OCI-LY7 (cell line): ENCODE results near the gene E2F8. TPM values are rescaled to one million over a fixed set of nuclear protein-coding genes. Genes with fewer than 3 reads are reported as not detected.

Experiments used
- BruUV-seq: library from RNA; stranded (reverse); fragments of 400-500 nt; replicated peaks from 2 replicates; lab custom pipeline; 2021; lab: Mats Ljungman, UMichigan
- CTCF ChIA-PET: fragments of 300-600 bp; sonication (Branson Sonifier 250); formaldehyde crosslinking; loops from one replicate; lab custom pipeline; 2022; ENCODE audit warnings: antibody characterized with exemption; ENCODE audit not compliant: unreplicated experiment; lab: Charles Lee
- POLR2A ChIA-PET: fragments of 300-600 bp; sonication (Branson Sonifier 250); formaldehyde crosslinking; loops from one replicate; lab custom pipeline; 2022; ENCODE audit warnings: antibody characterized with exemption; lab: Charles Lee
- DNase-seq: peaks from one replicate; pipeline ENCODE4 v3.0.0-alpha.2; 2015; ENCODE audit warnings: low spot score
- H2AFZ ChIP-seq: fragments of 200-600 bp; sonication (generic), shearing (Covaris generic); 2 replicates; pipeline ENCODE4 v1.6.1; 2014; ENCODE audit warnings: mild to moderate bottlenecking, antibody characterized with exemption, low read length, moderate library complexity
- H3K27ac ChIP-seq: fragments of 200-600 bp; sonication (generic); 2 replicates; pipeline ENCODE4 v1.5.1; 2014; ENCODE audit warnings: mixed run types, low read depth, mild to moderate bottlenecking, moderate library complexity, low read length, inconsistent platforms; ENCODE audit not compliant: poor library complexity, severe bottlenecking
- H3K36me3 ChIP-seq: fragments of 200-600 bp; sonication (generic); 2 replicates; pipeline ENCODE4 v1.6.1; 2014; ENCODE audit warnings: mild to moderate bottlenecking, antibody characterized with exemption, low read length, moderate library complexity, mixed read lengths; ENCODE audit not compliant: insufficient read depth
- H3K4me1 ChIP-seq: fragments of 200-600 bp; sonication (generic); 2 replicates; pipeline ENCODE4 v1.5.1; 2014; ENCODE audit warnings: mild to moderate bottlenecking, low read length; ENCODE audit not compliant: insufficient read depth, poor library complexity, severe bottlenecking
- H3K4me2 ChIP-seq: fragments of 200-600 bp; sonication (generic); 2 replicates; pipeline ENCODE4 v1.6.1; 2014; ENCODE audit warnings: mild to moderate bottlenecking, low read length
- H3K4me3 ChIP-seq: fragments of 200-600 bp; sonication (generic); 2 replicates; pipeline ENCODE4 v1.5.1; 2014; ENCODE audit warnings: mild to moderate bottlenecking, low read depth, low read length; ENCODE audit not compliant: poor library complexity, severe bottlenecking
- H3K79me2 ChIP-seq: fragments of 200-600 bp; sonication (generic); 2 replicates; pipeline ENCODE4 v1.6.1; 2016; ENCODE audit warnings: low read depth, mild to moderate bottlenecking, low read length, moderate library complexity, mixed read lengths; ENCODE audit not compliant: insufficient read depth
- H3K9me2 ChIP-seq: fragments of 200-600 bp; sonication (generic); 2 replicates; pipeline ENCODE4 v1.6.1; 2016; ENCODE audit warnings: mild to moderate bottlenecking, low read length, mixed read lengths; ENCODE audit not compliant: insufficient read depth
- H3K9me3 ChIP-seq: fragments of 200-600 bp; sonication (generic); 2 replicates; pipeline ENCODE4 v1.6.1; 2014; ENCODE audit warnings: mild to moderate bottlenecking, mixed run types, low read length, mixed read lengths
- H4K20me1 ChIP-seq: fragments of 200-600 bp; sonication (generic); 2 replicates; pipeline ENCODE4 v1.6.1; 2014; ENCODE audit warnings: mild to moderate bottlenecking, antibody characterized with exemption, low read length, moderate library complexity, mixed read lengths; ENCODE audit not compliant: insufficient read depth
- CTCF ChIP-seq: fragments of 200-600 bp; sonication (generic); conservative IDR thresholded peaks from 2 replicates; pipeline ENCODE4 v1.5.1; 2014; ENCODE audit warnings: mild to moderate bottlenecking, antibody characterized with exemption, low read length, moderate library complexity, mixed read lengths
- EZH2phosphoT487 ChIP-seq: fragments of 200-600 bp; sonication (generic); IDR thresholded peaks from 2 replicates; pipeline ENCODE4 v1.6.1; 2018; ENCODE audit warnings: low read depth, borderline replicate concordance, mild to moderate bottlenecking, mixed run types, antibody characterized with exemption, low read length, moderate library complexity, mixed read lengths
- intact Hi-C: fragments of 100-400 bp; cut with micrococcal nuclease; formaldehyde crosslinking; loops from one replicate; pipeline ENCODE4 v1.10.0; 2022; ENCODE audit not compliant: unreplicated experiment
- total RNA-seq, 2 experiments: library from RNA; depleted of rRNA in 1 of 2; stranded (reverse); fragments of >200 nt in 1 of 2; shearing (Covaris generic) in 1 of 2; gene quantifications; 2 replicates each; pipeline ENCODE4 v1.2.3, GENCODE V29; 2014 to 2022

The E2F8 gene
- total RNA-seq, 2 experiments from 2014 or later: 29.3 to 55.7 TPM

- no peak for DNase-seq
- Histone ChIP-seq H3K9me2 (no peaks in the 10 kb centered on the region), H4K20me1 (no peaks in the 10 kb centered on the region), H3K79me2 (no peaks in the 10 kb centered on the region), H3K4me2 (no peak overlapping the region), H3K27ac (no peak overlapping the region), H3K9me3 (no peaks in the 10 kb centered on the region), H3K36me3 (no peaks in the 10 kb centered on the region), H2AFZ (no peak overlapping the region), H3K4me1 (no peaks in the 10 kb centered on the region), H3K4me3 (no peak overlapping the region)
- CTCF ChIA-PET: no interaction called here
- POLR2A ChIA-PET: interaction anchor here (0.5 kb wide), 1 partner anchor 98 kb away, joined by 6 read pairs; no protein-coding TSS in a partner anchor
- no TSS peak for BruUV-seq
- intact Hi-C loops: no loop called here
- no peak for TF ChIP-seq CTCF
- TF ChIP-seq EZH2phosphoT487: no peak
These were observed 12.5 kb upstream of the E2F8 start for GRCh38 chr11:19253153-19253745.

- BruUV-seq: no TSS peak
These were observed 11.8 kb upstream of the E2F8 start for GRCh38 chr11:19252394-19253152.

More at GRCh38 chr11:19252394-19253152, 11.8 kb upstream of the E2F8 start:
- no peak for DNase-seq
- Histone ChIP-seq H3K4me2 (no peak overlapping the region), H3K9me3 (no peaks in the 10 kb centered on the region), H2AFZ (no peak overlapping the region), H3K4me1 (no peaks in the 10 kb centered on the region), H3K36me3 (no peaks in the 10 kb centered on the region), H3K4me3 (no peak overlapping the region), H3K27ac (no peak overlapping the region), H4K20me1 (no peaks in the 10 kb centered on the region), H3K79me2 (no peaks in the 10 kb centered on the region), H3K9me2 (no peaks in the 10 kb centered on the region)
- intact Hi-C loops: no loop called here
- TF ChIP-seq CTCF (no peak), EZH2phosphoT487 (no peak)
- ChIA-PET POLR2A (interaction anchor here (0.8 kb wide), 1 partner anchor 180 kb away, joined by 3 read pairs; no protein-coding TSS in a partner anchor), CTCF (no interaction called here)
